NCI-H2029 (cell line): ENCODE measurements around the gene RGS16.

ENCODE experiments used
- DNase-seq: peaks from one replicate; lab custom pipeline; 2025; lab: John Stamatoyannopoulos, UW

RGS16 gene

GRCh38 chr1:182608845-182609610 is 4.8 kb upstream of the RGS16 start:
- peak; percentile 10 for DNase-seq

- DNase-seq, result no peak
These were observed 4.0 kb upstream of the RGS16 start for GRCh38 chr1:182608236-182608635.

- no peak for DNase-seq
These were observed 3.4 kb upstream of the RGS16 start for GRCh38 chr1:182607566-182607965.

- DNase-seq, result no peak
These were observed 479 bp downstream of the RGS16 start for GRCh38 chr1:182603646-182604174.

- no peak for DNase-seq
These were observed 1.1 kb downstream of the RGS16 start for GRCh38 chr1:182602935-182603645.

GRCh38 chr1:182601913-182602312 is 2.3 kb downstream of the RGS16 start:
- DNase-seq, result no peak

- DNase-seq, result peak; percentile 71
These were observed 2.8 kb downstream of the RGS16 start for GRCh38 chr1:182601416-182601786.

- DNase-seq, result no peak
These were observed 3.3 kb downstream of the RGS16 start for GRCh38 chr1:182600745-182601415.

- DNase-seq, result no peak
These were observed 4.0 kb downstream of the RGS16 start for GRCh38 chr1:182600036-182600713.

- DNase-seq, result no peak
These were observed 4.8 kb downstream of the RGS16 start for GRCh38 chr1:182599339-182599738.

- no peak for DNase-seq
These were observed 5.9 kb downstream of the RGS16 start for GRCh38 chr1:182598296-182598695.

GRCh38 chr1:182596934-182597333 is 7.3 kb downstream of the RGS16 start:
- no peak for DNase-seq

GRCh38 chr1:182595641-182596240 is 8.4 kb downstream of the RGS16 start:
- DNase-seq, result peak; percentile 16

GRCh38 chr1:182589931-182590330 is 14.3 kb downstream of the RGS16 start:
- no peak for DNase-seq

GRCh38 chr1:182589520-182589919 is 14.7 kb downstream of the RGS16 start:
- DNase-seq, result no peak

GRCh38 chr1:182588500-182589396 is 15.4 kb downstream of the RGS16 start, which contains the start of gene RNASEL:
RNASEL (minus strand) TSS chr1:182589256; CDS start chr1:182586806, 2,450 bp downstream.
- DNase-seq, result peak; percentile 68

- DNase-seq, result no peak
These were observed 16.3 kb downstream of the RGS16 start for GRCh38 chr1:182587666-182588499.

- DNase-seq, result no peak
These were observed 17.1 kb downstream of the RGS16 start for GRCh38 chr1:182587093-182587492.

- no peak for DNase-seq
These were observed 17.8 kb downstream of the RGS16 start for GRCh38 chr1:182586380-182586779.

GRCh38 chr1:182584746-182585145 is 19.4 kb downstream of the RGS16 start:
- DNase-seq, result no peak
